DMS153 treated with DMSO at 0.1 percent for 48 hours (cell line): ENCODE data around the gene CBX2.

Experiments
- DNase-seq: peaks from one replicate; lab custom pipeline; 2025; ENCODE audit not compliant: unreplicated experiment; lab: John Stamatoyannopoulos, UW

CBX2 gene

DNA sequence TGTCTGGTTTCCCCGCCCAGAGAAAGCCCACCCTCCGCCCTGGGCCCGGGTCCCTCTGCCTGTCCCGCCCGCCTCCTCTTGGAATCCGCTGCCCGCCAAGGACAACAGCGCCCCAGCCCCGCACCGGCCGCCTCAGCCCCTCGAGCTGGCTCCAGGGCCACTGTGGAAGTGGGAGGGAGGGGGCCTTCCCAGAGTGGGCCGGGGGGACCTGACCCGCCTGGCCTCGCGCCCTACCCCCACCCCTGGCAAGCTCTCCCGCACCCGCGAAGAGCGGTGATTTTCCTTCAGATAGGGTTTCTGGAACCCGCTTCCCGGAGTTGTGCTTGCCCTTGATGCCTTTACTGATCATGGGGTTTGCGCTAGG is 21.2 kb downstream of the CBX2 start:
- no peak for DNase-seq

DNA sequence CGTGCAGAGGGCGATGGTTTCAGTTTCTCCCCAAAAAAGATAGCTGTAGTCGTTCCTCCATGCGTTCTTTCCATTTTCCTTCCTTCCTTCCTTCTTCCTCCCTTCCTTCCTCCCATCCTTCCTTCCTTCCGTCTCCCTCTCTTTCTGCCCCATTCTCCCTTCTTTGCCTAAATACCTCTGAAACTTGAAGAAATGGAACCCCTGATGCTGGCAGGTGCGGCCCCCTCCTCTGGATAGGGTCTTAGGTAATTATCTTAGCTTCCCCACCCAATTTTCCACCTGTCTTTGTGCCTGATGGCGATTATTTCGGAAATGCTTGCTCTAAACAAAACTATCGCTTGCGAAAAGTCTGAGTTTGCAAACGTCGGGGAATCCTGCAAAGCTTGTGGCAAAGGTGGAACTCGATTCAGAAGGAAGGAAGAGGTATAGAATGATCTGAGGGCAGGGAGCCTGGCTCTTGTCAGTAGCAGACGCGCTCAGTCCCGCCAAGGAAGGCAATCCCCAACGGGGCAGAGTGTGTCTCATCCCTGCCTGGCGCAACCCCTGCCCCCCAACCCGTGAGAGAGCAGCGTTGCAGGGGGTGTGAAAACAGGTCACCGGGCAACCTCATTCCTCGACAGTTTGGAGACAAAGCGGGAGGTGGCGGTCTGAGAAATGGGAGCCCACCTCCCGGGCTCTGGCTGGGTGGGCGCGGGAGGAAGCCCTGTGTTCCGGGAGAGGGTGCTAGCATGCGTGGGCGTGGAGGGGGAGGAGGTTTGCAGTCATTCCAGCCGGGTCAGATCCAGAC is 21.8 kb downstream of the CBX2 start:
- DNase-seq = no peak

DNA sequence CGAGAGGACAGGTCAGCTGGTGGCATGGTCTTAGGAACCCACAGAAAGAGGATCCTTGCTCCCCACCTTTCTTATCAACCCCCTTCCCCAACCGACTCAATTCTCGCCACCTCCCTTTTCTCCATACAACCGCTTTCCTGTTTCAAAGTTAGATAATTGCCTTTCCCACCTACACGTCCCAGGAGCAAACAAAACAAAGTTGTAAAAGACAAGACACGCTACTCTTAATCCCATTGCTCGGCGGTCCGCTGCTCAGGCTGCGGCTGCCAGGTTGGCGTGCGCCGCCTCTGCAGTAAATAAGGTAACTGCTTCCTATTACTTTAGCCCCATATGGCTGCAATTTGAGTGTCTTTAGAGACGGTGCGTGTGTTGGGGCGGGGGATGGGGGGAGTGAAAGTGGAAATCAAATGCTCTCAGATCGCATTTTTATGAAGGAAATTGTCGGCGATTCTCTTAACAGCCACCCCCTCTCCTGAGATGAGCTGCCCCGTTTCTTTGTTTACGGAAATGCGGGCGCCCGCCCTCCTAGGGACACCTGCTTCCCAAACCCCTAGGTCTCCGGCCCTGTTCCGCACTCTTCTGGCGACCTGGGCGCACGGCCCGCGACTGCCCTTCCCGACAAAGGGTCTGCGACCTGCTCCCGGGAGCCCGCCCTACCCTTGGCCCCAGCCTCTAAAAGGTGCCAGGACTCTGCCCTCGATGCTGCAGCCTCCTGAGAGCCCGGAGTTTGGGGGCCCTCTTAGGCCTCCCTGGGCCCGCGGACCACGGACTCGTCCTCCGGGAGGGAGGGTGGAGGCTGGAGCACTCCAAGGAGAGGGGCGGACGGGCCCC is 22.6 kb downstream of the CBX2 start:
- no peak for DNase-seq

DNA sequence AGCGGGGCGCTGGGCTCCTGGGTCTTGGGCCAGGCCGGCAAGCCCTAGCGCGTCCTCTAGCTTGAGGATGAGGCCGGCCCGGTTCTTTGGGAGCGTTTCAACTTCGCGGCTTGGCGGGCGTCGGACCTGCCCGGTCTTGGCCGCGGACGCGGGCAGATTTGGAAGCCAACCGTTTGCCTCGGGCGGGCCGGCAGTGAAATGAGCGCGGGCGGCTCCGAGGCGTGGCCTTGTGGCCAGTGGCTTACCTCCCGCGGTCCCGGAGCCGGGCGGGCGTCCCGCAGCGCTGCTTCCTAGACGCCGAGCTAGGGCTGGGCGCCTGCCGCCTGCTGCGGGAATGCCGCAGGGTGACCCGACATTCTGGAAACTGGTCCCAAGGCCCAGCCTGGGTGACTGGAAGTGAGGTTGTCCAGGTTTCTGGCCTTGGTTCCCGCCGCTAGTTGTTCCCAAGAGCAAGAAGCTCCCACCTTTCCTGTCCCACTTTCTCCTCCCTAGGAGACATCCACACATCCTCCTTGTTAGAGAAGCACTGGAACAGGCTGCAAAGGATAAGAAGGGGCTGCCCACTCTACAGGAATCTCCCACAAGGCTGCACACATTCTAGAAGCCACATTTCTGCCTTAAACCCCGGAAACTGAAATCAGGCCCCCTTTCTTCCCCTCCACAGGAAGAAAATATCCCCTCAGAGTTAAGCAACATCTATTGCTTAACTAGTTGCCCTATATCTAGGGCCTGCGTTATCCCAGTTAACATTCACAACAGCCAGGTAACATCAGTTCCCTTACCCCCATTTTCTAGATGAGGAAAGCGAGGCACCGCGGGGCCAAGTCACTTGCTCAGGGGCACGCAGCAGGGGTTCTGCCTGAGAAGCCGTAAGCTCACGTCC is 23.4 kb downstream of the CBX2 start:
- no peak for DNase-seq

DNA sequence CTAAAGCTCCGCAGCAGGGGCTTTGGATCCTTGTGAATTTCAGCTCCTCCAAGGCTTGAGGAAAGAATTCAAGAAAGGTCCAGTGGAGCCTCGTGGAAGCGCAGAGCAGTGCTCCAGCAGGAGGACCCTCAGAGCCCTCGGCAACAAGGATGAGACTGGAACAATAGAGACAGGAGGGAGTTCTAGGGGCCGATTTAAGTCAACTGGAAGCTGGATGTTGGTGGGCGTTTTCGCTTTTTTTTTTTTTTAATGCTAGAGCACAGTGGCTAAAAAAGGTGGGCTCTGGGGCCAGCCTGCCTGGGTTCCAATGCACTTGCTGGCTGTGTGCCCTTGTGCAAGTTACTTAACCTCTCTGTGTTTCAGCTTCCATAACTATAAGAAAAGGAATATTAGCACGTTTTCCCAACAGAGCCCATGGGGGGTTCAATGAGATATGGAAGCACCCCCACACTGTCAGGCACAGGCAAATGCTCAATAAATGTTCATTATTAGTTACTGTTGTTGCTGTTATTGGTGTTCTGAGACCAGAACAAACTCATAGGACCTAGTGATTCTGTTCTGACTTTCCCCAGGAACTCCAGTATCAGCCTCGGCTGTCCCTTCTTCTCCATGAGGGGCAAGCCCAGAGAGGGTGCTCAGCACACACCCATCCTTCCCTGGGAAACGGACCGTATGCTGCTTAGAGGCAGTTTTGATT is 24.2 kb downstream of the CBX2 start:
- no peak for DNase-seq

DNA sequence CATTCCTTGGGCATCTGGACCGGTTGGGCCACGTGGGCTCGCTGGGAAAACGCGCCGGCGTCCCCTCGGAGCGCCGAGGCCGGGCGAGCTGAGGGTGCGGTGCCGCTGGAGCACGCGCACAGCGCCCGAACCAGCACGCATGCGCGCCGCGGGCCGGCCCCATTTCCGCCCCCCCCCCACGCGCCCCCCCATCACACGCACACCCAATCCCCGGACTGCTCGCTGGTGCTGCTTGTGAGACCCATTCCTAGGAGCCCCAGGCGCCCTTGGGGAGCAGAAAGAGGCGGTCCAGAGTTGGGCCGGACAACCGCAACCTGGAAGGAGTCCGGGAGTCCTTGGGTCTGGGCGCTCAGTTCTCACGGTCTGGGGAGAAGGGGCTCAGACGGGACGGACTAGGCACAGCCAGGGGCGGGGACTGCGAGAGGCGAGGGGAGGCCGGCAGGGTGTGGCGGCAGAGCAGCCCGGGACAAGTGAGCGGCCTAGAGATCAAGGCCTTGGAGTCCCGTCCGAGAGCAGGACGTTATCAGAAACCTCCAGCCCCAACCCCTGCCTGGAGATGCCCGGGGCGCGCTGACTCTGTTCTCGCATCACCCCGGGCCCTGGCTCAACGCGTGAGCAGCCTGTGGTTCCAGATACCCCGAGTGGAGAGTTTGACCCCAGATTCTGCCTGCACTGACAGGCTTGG is 24.9 kb downstream of the CBX2 start:
- DNase-seq = no peak

DNA sequence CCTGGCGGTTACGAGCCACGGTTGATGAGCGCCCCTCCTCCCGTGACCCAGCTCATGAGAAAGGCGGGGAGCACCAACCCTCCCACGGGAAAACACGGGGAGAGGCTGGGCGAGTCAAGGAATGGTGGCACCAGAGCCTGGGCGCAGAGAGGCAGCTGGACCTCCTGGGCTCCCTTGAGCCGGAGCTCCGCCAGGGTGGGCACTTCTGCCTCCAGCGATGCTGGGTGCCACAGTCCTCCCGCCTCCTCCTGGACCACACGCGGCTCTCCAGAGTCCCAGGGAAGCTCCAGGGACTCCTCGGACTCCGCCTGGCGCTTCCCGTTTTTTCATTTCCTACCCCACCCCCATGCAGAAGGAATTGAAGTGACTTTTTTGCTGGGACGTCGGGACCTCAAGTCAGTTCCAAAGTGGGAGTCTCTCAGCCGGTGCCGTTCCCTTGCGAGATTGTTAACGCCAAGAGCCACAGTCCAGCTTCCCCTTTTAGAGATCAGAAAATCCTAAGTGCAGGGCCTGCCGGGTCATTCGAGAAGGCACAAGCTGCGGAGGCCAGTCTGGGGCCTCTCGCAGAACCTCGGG is 25.6 kb downstream of the CBX2 start:
- DNase-seq = no peak

DNA sequence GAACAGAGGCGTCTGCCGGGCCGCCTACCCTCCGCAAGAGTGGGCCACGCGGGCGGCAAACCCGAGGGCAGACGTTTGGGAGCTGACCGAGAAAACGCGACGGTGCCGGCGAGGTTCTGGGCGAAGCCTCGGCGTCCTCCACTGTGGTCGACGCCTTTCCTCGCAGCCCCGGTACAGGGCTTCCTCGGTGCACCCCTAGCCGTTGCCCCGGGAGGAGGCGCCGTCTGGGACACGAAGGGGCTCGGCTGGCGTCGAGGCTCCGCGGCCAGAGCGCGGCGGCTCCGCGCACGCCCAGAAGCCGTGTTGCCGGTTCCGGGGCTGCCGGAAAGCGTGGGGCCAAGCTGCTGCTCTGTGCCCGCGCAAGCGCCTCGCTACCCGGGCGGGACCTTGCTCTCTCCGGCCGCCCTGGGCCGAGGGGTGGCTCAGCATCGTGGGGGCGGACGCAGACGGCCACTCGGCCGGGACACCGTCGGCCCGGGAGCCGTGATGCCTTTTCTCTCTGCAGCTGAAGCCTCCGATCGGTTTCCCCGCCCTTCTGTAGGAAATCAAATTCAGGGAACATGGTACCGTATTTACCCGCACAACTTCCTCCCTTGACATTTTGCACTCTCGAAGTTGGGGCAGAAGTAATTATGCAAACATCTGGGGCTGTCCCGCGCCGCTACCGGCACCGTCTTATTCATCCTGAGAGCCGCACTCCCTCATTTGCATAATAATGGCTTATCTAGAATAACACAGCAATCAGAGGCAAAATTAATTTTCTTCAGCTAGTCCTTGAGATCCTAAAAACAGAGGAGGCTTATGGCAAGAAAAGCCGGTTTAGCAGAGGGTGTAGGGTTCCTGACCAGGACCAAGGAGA is 26.3 kb downstream of the CBX2 start:
- DNase-seq = no peak

DNA sequence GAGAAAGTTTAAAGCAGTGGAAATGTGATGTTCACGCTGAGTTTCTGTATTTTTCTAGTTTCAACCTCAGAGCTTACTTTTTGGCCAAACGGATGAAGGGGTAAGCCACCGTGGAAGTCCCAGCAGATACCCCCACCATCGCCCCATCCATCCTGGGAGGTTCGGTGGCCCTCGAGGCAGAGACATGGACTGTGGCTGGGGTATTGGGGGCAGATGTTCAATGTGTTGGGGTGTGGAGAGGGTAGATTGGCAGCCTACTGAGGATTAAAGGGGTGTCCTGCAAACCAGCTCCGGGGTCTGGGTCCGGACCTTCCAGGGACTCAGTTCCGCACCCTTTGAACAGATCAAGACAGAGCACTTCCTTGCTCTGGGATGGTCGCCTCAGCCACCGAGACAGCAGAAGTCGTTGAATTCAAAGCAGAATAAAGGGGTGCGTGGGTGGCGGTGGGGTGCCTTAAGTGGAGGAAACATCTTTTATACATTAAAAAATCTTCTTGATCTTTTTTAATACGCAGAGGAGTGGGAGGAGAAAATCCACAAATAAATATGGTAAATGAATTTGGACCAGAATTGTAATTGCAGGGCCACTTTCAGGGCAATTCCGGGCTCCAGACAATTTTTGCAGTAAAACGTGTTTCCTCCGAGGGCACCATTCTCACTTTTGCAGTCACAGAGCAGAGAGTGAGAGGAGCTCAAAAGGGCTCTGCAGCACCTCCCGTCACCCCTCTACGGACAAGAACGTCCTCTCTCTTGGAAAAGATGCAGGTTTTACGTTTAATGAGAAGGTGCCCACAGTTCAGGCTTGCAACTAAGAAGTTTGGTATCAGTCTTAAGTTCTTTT is 27.1 kb downstream of the CBX2 start:
- no peak for DNase-seq

DNA sequence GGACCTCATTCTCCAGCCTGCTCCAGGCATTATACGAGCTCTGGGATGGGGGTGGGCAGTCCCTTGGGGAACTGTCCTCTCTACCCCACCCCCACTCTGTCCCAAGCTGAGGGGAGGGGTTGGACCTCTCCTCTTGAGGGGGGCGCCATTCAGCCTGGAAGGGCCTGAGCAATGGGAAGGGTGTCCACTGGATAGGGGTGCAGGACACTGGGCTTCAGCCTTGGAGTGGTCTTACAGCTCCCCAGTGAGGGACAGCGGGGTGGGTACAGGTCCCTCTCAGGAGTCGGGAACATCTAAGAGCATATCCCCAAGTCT is 28.5 kb downstream of the CBX2 start:
- no peak for DNase-seq

DNA sequence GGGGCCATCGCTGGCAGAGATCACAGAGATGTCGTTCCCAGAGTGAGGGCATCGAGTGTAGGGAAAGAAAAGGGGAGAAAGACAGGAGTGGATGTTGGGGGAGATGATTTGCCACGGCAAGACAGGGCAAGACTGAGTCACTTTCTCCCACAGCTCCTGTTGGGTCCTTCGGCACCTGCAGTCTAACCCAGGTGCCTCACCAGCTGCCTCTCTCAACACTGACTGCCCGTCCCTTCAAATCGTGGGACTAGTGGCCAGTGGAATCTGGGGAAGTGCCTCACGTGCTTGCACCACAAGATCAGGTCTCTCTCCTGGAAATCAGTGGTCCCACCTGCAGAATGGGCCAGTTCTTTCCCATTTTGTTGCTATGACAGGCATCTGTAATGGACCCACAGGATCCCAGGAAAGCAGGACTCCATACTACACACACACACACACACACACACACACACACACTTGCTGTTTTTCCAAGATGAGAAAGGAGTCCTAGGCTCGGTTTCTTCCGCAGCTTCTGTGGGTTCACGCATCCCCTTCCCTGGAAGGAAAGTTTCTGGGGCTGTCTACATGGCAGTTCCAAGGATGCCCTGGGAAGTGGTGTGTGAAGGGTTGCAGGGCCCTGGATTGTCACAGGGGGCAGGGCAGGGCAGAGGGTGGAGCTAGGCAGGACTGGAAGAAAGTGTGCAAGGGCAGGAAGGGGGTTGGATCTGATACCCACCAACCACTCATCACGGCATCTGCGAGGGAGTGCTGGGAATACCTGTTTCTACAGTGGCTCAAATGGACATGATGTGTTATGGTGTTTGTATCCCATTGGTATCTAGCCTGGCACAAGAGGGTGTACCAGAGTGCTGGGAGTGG is 29.1 kb downstream of the CBX2 start:
- DNase-seq = no peak

DNA sequence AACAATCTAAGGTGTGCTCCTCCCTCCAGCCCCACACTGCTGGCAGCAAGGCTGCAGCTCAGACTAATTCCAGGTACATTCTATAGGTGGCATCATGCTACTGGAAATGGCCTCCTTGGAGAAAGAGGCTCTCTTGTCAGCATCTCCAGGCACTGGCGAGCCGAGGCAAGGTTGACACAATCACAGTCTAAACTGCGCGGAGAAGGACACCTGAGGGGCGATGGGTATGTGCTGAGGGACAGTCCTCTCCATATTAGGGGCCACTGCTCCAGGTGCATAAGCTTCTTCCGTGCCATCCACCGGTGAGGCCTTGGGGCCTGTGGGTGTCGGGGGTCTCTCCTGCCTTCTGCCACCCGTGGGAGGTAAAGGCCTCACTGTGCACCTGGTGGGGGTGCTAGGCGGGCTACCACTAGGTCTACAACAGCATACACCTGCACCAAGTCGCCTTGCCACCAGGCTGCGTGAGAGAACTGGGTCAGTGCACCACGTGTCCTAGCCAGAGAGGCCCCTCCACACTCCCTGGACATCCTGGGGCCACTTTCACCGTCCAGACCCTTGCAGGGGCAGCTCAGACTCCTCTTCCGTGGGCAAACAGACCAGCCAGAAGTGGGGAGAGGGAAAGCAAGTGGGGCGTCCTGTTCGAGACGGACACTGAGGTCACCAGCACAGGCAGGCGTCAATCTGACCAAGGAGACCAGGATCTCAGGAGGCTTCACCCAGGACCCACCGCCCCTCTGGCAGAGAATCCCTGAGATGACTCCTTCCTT is 31.0 kb downstream of the CBX2 start:
- peak; percentile 72 for DNase-seq

DNA sequence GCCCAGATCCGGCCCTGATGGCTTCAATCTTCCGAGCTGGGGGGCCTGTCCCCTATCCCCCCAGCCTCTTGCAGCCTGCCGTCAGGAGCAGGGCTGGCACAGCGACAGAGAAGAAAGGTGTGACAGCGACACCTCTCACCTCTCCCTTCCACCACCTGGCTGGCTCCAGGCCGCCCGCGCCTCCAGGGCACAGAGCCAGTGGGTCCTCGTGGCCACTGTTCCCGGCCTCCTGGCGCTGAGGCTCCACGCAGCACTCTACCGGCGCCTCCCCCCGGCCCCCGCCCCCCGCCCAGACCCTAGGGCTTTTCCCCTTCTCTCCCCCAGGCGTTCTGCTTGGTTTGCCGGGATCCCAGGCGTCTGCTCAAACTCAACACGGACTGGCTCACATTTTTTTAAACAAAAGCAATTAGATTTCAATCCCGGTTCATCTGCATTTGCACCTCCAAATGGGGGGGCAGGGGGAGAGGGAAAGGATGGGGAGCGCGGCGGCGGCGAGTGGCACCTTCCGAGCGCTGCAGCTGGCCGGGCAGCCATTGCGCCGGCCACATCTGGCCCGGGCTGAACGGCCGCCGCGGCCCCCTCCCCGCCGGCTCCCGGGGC is 31.7 kb downstream of the CBX2 start:
- DNase-seq = no peak

DNA sequence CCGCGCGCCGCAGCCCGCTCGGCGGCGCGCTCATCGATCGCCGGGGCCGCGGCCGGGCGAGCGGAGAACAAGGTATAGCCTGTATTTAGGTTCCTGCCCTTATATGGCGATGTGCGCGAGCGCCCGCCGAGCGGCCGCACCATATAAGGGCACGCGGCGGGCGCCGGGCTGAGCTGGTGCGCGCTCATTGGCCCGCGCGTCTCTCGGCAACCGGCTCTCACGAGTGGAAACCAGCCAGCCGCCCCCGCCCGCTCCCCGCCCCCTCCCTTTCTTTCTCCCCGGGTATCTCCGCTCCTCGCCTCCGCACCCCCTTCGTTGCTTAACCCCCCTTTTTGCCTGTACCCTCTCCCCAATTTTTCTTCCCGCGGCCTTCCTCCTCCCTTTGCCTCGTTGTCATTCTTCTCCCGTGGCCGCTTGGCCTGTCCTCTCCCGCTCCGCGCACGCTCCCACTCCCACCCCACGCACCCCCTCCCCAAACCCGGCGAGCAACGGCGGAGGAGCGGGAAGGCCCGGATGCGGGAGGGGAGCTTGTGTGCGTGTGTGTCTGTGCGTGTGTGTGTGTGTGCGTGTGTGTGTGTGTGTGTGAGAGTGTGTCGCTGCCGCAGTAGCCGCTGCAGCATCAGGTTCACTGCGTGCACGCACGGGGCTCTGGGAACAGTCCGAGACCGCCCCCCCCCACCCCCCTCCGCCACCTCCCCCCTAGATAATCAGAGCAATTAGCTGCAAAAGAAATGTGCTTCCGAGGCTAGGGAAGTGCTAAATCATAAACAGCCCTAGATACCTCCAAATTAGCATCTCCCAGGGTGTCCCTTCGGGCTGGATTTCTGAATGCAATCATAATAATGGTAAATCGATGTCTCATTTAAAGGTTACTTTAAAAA is 32.4 kb downstream of the CBX2 start:
- peak; percentile 78 for DNase-seq
